Retinal pigment epithelial cell (primary cell): ENCODE data around the gene SSBP3.

Experiments used
- DNase-seq: peaks from one replicate; pipeline ENCODE4 v3.0.0-alpha.2; 2010; ENCODE audit warnings: low read depth
- H3K4me3 ChIP-seq: 2 replicates; pipeline ENCODE4 v1.5.1; 2011; ENCODE audit warnings: mild to moderate bottlenecking, low read length, control low read depth, moderate library complexity
- TF ChIP-seq, protein P1 (sequence below): conservative IDR thresholded peaks from 2 replicates; pipeline ENCODE4 v1.5.1; 2011; ENCODE audit warnings: low read depth, low read length, control low read depth, inconsistent platforms

SSBP3 gene

DNA sequence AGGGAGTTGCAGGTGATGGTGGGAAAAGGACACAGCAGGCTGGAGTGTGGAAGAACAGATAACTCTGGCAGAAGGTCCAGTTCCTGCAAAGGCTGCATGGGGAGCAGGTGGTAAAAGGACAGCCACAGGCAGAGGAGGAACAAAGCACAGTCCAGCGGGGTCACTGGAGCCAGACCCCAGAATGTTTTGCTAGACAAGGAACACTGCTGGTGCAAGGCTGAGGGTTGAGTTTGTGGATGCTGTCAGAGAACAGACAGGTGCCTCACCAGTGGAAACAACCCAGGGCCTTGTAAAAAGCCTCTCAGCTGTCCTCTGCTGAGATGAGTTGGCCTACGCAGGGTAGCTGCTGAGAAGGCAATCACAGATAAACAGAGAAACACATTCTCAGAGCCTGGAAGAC, 101.7 kb downstream of the SSBP3 start:
- H3K4me3 ChIP-seq: no peak overlapping the region
- no peak for DNase-seq
- TF ChIP-seq, protein P1, sequence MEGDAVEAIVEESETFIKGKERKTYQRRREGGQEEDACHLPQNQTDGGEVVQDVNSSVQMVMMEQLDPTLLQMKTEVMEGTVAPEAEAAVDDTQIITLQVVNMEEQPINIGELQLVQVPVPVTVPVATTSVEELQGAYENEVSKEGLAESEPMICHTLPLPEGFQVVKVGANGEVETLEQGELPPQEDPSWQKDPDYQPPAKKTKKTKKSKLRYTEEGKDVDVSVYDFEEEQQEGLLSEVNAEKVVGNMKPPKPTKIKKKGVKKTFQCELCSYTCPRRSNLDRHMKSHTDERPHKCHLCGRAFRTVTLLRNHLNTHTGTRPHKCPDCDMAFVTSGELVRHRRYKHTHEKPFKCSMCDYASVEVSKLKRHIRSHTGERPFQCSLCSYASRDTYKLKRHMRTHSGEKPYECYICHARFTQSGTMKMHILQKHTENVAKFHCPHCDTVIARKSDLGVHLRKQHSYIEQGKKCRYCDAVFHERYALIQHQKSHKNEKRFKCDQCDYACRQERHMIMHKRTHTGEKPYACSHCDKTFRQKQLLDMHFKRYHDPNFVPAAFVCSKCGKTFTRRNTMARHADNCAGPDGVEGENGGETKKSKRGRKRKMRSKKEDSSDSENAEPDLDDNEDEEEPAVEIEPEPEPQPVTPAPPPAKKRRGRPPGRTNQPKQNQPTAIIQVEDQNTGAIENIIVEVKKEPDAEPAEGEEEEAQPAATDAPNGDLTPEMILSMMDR: no peak

DNA sequence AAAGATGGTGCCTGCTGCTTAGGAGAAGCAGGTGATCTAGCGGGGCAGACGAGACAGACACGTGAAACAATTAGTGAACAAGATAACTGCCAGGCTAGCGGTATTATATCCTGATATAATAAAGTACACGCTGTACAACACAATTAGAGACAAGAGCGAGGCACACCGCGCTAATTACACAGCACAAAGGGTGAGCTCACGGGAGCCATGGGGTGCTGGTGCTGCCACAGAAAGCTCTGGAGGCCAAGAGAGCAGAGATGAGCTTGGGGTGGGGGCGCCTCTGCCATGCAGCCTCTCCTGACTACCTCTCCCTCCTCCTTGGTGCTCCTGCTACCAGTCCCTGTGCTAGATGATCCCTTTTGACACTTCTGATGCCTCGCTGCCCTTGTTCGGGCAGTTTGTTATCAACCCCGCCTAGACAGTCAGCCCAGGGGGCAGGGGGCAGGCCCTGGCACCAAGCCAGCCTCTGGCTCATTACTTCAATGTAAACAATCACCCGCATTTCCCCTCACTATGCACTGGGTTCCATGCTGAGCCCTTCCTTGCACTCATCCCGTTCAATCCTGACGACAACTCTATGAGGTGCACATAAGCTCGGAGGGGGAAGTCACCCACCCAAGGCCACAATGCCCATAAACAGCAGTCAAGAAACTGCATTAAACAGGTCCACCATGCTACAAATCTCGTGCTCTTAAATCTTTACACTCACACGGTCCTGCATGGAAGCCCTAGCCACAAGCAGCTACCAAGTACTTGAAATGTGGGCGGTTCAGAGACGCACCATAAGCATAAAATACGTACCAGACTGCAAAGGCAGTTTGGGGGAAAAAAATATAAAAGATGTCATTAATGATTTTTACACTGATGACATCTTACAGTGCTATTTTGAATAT, 103.0 kb downstream of the SSBP3 start:
- TF ChIP-seq, protein P1: no peak
- DNase-seq: no peak
- no peak overlapping the region for H3K4me3 ChIP-seq

DNA sequence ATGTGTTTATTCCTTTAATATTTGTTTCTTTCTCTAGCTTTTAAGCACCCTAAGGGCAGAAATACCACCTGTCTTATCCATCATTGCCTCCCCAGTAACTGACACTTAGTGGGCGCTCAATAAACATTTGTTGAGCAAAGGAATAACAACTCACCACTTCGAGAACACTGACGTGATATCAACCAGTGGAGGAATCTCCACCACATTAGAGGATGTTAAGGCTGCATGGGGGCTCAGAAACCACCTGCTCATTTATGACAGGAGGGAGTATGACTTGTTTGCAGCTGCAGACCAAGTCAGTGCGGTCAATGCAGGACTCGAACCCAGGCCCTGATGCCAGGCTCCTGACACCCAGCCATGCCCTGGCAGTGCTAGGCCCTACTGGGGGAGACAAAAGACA, 103.6 kb downstream of the SSBP3 start:
- DNase-seq: no peak
- no peak overlapping the region for H3K4me3 ChIP-seq
- TF ChIP-seq, protein P1: no peak

DNA sequence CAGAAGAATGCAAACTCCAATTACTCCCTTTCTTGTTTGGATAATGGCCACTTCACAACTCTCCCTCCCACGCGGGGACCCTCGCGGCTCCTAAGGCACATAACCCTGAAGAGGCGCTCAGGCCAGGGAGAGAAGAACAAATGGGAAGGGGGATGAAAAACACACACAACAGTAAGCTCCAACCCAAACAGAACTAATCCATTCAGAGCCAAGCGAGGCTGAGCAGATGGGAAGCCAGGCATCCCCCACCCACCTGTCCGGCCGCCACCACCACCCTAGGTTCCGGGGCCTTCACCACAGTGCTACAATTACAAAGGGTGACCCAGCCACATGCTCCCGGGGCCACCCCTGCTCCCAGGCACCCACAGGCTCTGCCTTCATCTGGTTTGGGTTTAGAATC, 104.7 kb downstream of the SSBP3 start:
- no peak for DNase-seq
- H3K4me3 ChIP-seq: no peak overlapping the region
- TF ChIP-seq, protein P1: no peak

DNA sequence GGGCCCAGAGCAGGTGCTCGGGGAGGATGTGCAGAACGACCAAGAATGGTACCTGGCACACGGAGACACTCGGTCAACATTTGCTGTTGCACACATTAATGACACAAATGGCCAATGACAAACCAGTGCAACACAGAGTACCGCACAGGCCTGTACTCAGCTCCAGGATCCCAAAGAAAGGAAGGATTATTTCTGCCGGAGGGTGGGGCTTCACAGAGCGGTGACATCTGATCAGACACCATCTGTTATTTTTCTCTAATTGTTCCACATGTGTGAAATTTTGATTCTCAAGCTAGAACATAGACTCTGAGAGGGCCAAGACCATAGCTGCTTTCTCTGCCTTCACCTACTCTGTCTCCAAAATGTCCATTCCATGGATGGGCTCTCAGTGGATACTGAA, 105.8 kb downstream of the SSBP3 start:
- no peak for DNase-seq
- H3K4me3 ChIP-seq: no peak overlapping the region
- TF ChIP-seq, protein P1: no peak

DNA sequence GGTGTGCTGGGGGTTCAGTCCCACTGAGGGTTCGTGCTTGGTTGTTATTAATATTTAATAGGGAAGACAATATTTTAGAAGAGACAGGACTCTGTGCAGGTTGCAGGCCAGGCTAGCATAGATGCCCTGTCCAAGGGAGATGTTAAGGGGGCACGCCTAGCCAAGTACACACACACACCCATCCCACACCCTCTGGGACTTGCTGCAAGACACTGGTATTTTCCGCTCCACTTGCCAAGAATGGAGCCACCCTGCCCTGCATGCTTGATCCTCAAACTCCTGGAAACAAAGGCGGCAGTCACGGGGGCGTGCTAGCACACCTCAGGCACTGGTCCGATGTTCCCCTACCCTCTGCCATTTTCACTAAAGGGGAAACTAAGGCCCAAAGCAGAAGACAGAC, 107.2 kb downstream of the SSBP3 start:
- TF ChIP-seq, protein P1: no peak
- no peak overlapping the region for H3K4me3 ChIP-seq
- no peak for DNase-seq
